ENCODE measurements around the gene AEBP2. TPM values are rescaled to one million over a fixed set of nuclear protein-coding genes. Genes with fewer than 3 reads are reported as not detected.

AEBP2 gene
- total and polyA plus RNA-seq, 2 of the 13 experiments (the other 11 are each of a cell fraction or from before 2014, with no cell fraction given) = 9.2 to 17.9 TPM

DNA sequence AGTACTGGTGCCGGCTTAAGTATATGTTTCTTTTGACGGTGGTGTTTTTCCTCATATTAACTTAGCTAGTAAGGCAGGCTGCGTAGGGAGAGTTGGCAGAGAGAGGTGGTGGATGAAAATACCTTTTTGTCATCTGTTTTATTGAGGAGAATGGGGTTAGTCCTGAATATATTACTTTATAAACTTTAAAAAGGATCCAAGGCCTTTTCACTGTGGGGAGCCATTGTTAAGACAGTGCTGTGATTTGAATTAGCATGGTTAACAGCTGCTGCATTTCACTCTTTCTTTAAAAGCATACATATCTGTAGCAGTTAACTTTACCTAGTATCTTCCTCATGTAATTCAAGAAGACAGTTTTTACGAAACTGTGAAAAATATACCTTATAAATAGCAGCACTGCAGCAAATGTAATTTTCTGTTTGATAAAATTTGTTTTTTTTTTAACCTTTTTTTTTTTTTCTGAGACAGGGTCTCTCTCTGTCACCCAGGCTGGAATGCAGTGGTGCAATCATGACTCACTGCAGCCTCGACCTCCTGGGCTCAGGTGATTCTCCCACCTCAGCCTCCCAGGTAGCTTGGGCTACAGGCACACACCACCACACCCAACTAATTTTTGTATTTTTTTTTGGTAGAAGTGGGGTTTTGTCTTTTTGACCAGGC, 57.1 kb downstream of the AEBP2 start:
- TF ChIP-seq ZNF143 (CRISPR knock-in tag; IDR thresholded peaks at IDR 0.05) = no peak
- no peak for TF ChIP-seq ZNF660 (CRISPR knock-in tag; IDR thresholded peaks at IDR 0.05; ENCODE audit: borderline replicate concordance, low read depth)
- TF ChIP-seq ZNF468 (CRISPR knock-in tag; IDR thresholded peaks at IDR 0.05) = no peak
- no peak for TF ChIP-seq JDP2 (CRISPR knock-in tag; IDR thresholded peaks at IDR 0.05; ENCODE audit: borderline replicate concordance)
- TF ChIP-seq ZNF460 (CRISPR knock-in tag; IDR thresholded peaks at IDR 0.05; ENCODE audit: borderline replicate concordance) = peak; percentile 36; the same call in 1 of the 2 replicates
- TF ChIP-seq FOSL2 (CRISPR knock-in tag; IDR thresholded peaks at IDR 0.05) = peak; percentile 63
- no peak for TF ChIP-seq SMAD9 (CRISPR knock-in tag; IDR thresholded peaks at IDR 0.05)
- Histone ChIP-seq H3K9me3 (ENCODE audit: low read length) (no peaks in the 10 kb centered on the region), H3K36me3 (replicated peaks in 1 of 2; ENCODE audit: control insufficient read depth in 1 of 2, insufficient read depth in 2 of 2, low read length in 2 of 2) (peaks cover 3 to 58% of the 10 kb centered on the region in 2 experiments), H3K4me2 (ENCODE audit: low read depth, low read length) (no peak overlapping the region), H2AFZ (ENCODE audit: low read length) (no peak overlapping the region), H3K27me3 (ENCODE audit: control insufficient read depth in 1 of 2, insufficient read depth in 2 of 2, low read length in 2 of 2) (no peaks in the 10 kb centered on the region), H3K27ac (ENCODE audit: extremely low read length, insufficient read depth, low read length) (no peak overlapping the region), H4K20me1 (ENCODE audit: insufficient read depth, low read length) (no peaks in the 10 kb centered on the region), H3K4me3 (replicated peaks in 1 of 3; ENCODE audit: insufficient read depth in 1 of 3, low read depth in 2 of 3, low read length in 3 of 3) (no peak overlapping the region), H3K4me1 (ENCODE audit: insufficient read depth, low read length) (no peaks in the 10 kb centered on the region), H3K9ac (ENCODE audit: insufficient read depth, low read depth, low read length) (no peak overlapping the region), H3K79me2 (ENCODE audit: insufficient read depth, low read length) (peaks cover 8% of the 10 kb centered on the region)
- whole genome bisulfite sequencing (ENCODE audit: low lambda C conversion rate) = 94% methylated on average over 5 of the region's 5 CpGs
- no TSS peak for BruUV-seq (replicated peaks)
- DNase-seq (ENCODE audit: low spot score) = no peak
- ChIA-PET POLR2A (no interaction called here), CTCF (ENCODE audit: low intra/inter-chr PET ratio, low total read pairs) (no interaction called here)
- in situ Hi-C loops (cut with HindIII; ENCODE audit: extremely low pct_ligation_motif_present, low pct_unique_long_range_greater_than_20kb) = no loop called here
- no peak for FAIRE-seq
- intact Hi-C loops (cut with micrococcal nuclease; ENCODE audit: unreplicated experiment) = no loop called here
- ATAC-seq = no peak

DNA sequence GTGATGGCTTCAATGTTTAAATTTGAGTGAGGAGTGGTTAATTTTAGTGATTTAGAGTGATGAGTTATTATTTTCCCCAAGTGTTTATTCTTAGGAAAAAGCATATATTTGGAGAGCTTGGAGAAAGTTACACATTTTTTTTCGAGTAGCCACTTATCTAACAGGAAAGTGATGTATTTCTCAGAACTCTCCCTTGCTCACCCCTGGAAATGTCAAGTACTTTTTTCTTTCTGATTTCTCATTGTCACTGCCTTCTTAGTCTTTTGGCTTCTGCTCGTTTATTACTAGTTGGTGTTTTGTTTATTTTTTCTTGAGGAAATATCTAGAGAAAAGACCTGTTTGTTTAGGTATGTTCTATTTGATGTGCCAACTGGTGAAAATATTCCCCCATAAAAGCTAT, 58.8 kb downstream of the AEBP2 start:
- no peak overlapping the region for H3K4me2 ChIP-seq (ENCODE audit: low read depth, low read length)
- ChIA-PET POLR2A (no interaction called here), CTCF (ENCODE audit: low intra/inter-chr PET ratio, low total read pairs) (no interaction called here)
- TF ChIP-seq CEBPG (CRISPR knock-in tag; IDR thresholded peaks at IDR 0.05) (no peak), MED1 (CRISPR knock-in tag; IDR thresholded peaks at IDR 0.05) (no peak), YEATS4 (CRISPR knock-in tag; IDR thresholded peaks at IDR 0.05; ENCODE audit: borderline replicate concordance) (no peak), POLR2AphosphoS2 (IDR thresholded peaks at IDR 0.05; ENCODE audit: low read depth, low read length) (no peak), ZNF556 (CRISPR knock-in tag; IDR thresholded peaks at IDR 0.05; ENCODE audit: borderline replicate concordance) (no peak)
- TF ChIP-seq, protein P1, sequence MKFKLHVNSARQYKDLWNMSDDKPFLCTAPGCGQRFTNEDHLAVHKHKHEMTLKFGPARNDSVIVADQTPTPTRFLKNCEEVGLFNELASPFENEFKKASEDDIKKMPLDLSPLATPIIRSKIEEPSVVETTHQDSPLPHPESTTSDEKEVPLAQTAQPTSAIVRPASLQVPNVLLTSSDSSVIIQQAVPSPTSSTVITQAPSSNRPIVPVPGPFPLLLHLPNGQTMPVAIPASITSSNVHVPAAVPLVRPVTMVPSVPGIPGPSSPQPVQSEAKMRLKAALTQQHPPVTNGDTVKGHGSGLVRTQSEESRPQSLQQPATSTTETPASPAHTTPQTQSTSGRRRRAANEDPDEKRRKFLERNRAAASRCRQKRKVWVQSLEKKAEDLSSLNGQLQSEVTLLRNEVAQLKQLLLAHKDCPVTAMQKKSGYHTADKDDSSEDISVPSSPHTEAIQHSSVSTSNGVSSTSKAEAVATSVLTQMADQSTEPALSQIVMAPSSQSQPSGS (CRISPR knock-in tag; IDR thresholded peaks at IDR 0.05) = no peak
- no peak for ATAC-seq
- H3K36me3 ChIP-seq (replicated peaks in 1 of 2; ENCODE audit: control insufficient read depth in 1 of 2, insufficient read depth in 2 of 2, low read length in 2 of 2) = peaks cover 3 to 56% of the 10 kb centered on the region in 2 experiments
- intact Hi-C loops (cut with micrococcal nuclease; ENCODE audit: unreplicated experiment) (no loop called here), in situ Hi-C loops (cut with HindIII; ENCODE audit: extremely low pct_ligation_motif_present, low pct_unique_long_range_greater_than_20kb) (no loop called here)
- H3K27me3 ChIP-seq (ENCODE audit: control insufficient read depth in 1 of 2, insufficient read depth in 2 of 2, low read length in 2 of 2) = no peaks in the 10 kb centered on the region
- H3K79me2 ChIP-seq (ENCODE audit: insufficient read depth, low read length) = peaks cover 5% of the 10 kb centered on the region
- BruUV-seq (replicated peaks) = no TSS peak
- H3K4me3 ChIP-seq (replicated peaks in 1 of 3; ENCODE audit: insufficient read depth in 1 of 3, low read depth in 2 of 3, low read length in 3 of 3) = no peak overlapping the region
- 95% methylated on average over 2 of the region's 2 CpGs for WGBS (ENCODE audit: low lambda C conversion rate)
- H3K4me1 ChIP-seq (ENCODE audit: insufficient read depth, low read length) = no peaks in the 10 kb centered on the region
- H3K9me3 ChIP-seq (ENCODE audit: low read length) = no peaks in the 10 kb centered on the region
- DNase-seq (ENCODE audit: low spot score) = no peak
- no peak overlapping the region for H3K27ac ChIP-seq (ENCODE audit: extremely low read length, insufficient read depth, low read length)
- H4K20me1 ChIP-seq (ENCODE audit: insufficient read depth, low read length) = no peaks in the 10 kb centered on the region
- FAIRE-seq = no peak
- H2AFZ ChIP-seq (ENCODE audit: low read length) = no peak overlapping the region
- no peak overlapping the region for H3K9ac ChIP-seq (ENCODE audit: insufficient read depth, low read depth, low read length)
